GM11168 (cell line): ENCODE measurements around the gene CKS1B.

ENCODE experiments used
- in situ Hi-C: fragments of 300-500 bp; cut with MboI; formaldehyde crosslinking; loops from one replicate; pipeline ENCODE4 v1.12.0; 2022; ENCODE audit warnings: low sequenced_read_pairs; ENCODE audit not compliant: unreplicated experiment

Gene CKS1B

DNA sequence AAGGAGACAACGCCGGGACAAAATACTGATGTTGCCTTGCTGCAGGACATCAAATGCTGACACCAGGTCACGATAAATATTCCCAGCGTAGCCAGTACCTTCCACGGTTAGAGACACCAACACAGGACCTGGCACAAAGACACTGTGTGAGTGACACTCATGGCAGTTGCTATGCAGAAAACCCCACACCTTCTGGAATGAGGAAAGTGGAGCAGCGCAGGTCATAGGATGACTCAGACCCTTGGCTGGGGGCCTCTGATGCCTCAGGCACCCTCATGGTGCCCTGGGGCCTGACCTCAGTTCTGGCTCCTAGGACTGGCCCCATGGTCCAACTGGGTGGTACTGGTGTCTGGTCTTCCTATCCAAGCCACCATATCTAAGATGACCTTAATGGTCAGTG, 52.1 kb downstream of the CKS1B start:
- in situ Hi-C loops: no loop called here
